Measurements from ENCODE around the gene MSI2. TPM values are rescaled to one million over a fixed set of nuclear protein-coding genes. Genes with fewer than 3 reads are reported as not detected.

MSI2 gene
- total RNA-seq, 1 donor from 2014 or later: 144 TPM

DNA sequence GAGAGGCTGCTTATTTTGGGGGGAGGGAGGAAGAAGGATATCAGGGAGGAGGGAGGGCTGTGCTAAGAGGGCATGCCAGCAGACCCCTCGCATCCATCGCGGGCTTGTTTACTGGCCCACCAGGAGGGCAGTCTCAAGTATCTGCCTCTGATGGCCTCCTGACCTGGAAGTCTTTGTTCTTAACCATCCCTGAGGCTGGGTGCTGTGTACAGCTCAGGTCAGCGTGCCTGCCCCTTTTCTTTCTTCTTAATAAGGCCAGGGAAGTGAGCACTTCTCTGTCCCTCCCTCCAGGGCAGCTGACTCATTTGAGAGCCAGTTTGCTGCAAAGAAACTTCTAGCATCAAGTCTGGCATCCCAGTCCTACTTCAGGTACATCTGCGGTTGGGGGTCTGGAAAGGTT, 331.8 kb downstream of the MSI2 start:
- H3K4me1 Mint-ChIP-seq: peaks cover 21% of the 10 kb centered on the region
- H3K36me3 Mint-ChIP-seq: peaks cover 1% of the 10 kb centered on the region
- H3K27me3 Mint-ChIP-seq (ENCODE audit: low read depth): no peaks in the 10 kb centered on the region
- H3K9me3 Mint-ChIP-seq: no peaks in the 10 kb centered on the region
- no peak overlapping the region for H3K27ac Mint-ChIP-seq
- DNase-seq (ENCODE audit: low spot score in 2 of 2, unreplicated experiment in 2 of 2): no peak
- H3K4me3 Mint-ChIP-seq: no peak overlapping the region
- TF ChIP-seq, protein P1, sequence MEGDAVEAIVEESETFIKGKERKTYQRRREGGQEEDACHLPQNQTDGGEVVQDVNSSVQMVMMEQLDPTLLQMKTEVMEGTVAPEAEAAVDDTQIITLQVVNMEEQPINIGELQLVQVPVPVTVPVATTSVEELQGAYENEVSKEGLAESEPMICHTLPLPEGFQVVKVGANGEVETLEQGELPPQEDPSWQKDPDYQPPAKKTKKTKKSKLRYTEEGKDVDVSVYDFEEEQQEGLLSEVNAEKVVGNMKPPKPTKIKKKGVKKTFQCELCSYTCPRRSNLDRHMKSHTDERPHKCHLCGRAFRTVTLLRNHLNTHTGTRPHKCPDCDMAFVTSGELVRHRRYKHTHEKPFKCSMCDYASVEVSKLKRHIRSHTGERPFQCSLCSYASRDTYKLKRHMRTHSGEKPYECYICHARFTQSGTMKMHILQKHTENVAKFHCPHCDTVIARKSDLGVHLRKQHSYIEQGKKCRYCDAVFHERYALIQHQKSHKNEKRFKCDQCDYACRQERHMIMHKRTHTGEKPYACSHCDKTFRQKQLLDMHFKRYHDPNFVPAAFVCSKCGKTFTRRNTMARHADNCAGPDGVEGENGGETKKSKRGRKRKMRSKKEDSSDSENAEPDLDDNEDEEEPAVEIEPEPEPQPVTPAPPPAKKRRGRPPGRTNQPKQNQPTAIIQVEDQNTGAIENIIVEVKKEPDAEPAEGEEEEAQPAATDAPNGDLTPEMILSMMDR (IDR thresholded peaks at IDR 0.05; ENCODE audit: unreplicated experiment): no peak

DNA sequence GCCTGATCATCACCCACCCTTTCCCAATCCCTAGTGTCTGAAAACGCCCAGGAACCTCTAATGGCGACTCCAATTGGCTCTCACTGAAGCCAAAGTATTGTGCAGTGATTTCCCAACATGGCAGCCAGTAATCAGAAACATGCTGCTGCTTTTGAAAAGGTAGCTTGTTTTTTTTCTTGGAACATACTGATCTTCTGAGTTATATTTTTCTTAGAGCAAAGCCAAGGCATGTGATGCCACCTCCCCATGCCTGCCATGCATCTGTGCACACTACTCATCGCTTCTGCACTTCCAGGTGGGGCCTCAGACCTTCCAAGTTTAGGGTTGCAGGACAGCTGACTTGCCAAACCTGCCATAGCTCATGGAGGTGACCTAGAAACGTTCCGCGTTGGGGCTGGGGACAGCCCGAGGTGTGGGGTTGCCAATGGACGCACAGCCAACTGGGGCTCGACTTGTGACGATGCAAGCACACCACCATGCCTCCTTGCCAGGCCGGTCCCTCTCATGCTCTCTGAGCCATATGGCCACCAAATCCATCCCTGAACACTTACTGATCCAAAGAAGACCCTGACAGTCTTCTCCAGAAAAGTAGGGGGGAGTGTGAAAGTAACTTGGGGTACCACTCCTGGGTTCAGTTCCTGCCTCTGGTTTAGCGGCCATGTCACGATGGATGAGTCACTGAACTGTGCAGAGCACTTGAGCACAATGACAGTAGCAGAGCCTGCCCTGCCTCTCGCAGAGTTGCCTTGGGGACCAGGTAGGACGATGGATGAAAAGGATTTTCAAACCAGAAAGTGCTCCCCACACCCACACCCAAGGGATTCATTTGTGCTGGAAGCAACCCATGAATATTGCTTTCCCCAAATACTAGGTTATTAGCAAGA, 333.1 kb downstream of the MSI2 start:
- Mint-ChIP-seq H3K9me3 (no peaks in the 10 kb centered on the region), H3K4me1 (peaks cover 17% of the 10 kb centered on the region), H3K36me3 (peaks cover 5% of the 10 kb centered on the region), H3K27me3 (ENCODE audit: low read depth) (no peaks in the 10 kb centered on the region), H3K27ac (no peak overlapping the region), H3K4me3 (no peak overlapping the region)
- DNase-seq (ENCODE audit: low spot score in 2 of 2, unreplicated experiment in 2 of 2): no peak
- TF ChIP-seq, protein P1 (IDR thresholded peaks at IDR 0.05; ENCODE audit: unreplicated experiment): no peak

DNA sequence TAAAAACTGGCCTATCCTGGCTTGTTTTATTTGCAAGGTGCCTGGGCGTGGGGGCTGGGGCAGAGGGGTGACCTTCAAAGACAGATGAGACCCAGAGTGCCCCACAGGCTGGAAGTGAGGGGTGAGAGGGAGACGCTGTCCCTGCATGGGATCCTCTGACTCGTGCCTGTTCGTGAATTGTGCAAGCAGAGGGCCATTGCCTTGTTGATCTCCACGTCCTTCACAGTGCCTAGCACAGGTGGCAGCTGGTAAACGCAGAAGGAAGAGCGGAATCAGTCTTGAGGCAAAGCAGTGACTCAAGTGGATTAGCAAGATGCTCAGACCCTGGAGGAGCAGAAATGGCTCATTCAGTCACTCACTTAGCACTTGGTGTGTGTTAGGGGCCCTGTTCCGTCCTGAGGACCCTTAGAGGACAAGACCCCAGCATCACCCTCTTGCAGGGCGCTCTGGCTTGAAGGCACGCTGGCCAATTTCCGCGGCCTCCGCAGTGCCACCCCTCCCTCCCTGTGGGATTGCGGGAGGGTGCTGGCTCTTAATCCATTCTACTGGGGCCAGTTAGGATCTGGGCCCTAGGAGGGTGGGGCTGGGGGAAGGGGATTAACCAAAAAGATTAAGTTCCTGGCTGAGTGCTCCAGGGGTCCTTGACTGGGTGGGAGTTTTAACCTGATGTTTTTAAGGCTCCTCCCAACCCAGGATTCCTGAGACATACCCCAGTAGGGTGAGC, 337.6 kb downstream of the MSI2 start:
- DNase-seq (ENCODE audit: low spot score in 2 of 2, unreplicated experiment in 2 of 2): no peak
- Mint-ChIP-seq H3K9me3 (peaks cover 8% of the 10 kb centered on the region), H3K36me3 (peaks cover 10% of the 10 kb centered on the region), H3K4me1 (peaks cover 11% of the 10 kb centered on the region), H3K27ac (no peak overlapping the region), H3K4me3 (no peak overlapping the region), H3K27me3 (ENCODE audit: low read depth) (no peaks in the 10 kb centered on the region)
- TF ChIP-seq, protein P1 (IDR thresholded peaks at IDR 0.05; ENCODE audit: unreplicated experiment): no peak

DNA sequence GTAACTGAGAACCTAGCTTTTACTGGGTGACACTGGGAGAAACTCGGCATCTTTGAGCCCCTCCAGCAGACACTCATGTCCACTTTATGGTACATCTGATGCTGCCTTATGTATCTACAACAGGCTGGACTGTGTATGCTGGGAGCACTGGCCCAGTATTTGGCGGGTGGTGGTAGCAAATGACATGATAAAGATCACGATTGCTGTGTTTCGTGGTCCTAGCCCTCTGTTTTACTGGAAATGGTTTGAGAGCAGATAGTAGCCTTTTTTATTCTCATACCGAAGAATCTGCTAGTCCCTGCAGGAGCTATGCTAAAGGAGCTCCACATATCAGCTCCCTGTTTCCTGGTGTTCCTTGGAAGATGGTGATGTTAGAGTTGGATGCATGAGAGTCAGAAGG, 338.4 kb downstream of the MSI2 start:
- DNase-seq (ENCODE audit: low spot score in 2 of 2, unreplicated experiment in 2 of 2): no peak
- Mint-ChIP-seq H3K9me3 (peaks cover 8% of the 10 kb centered on the region), H3K36me3 (peaks cover 10% of the 10 kb centered on the region), H3K4me3 (no peak overlapping the region), H3K27ac (no peak overlapping the region), H3K27me3 (ENCODE audit: low read depth) (no peaks in the 10 kb centered on the region), H3K4me1 (peaks cover 11% of the 10 kb centered on the region)
- TF ChIP-seq, protein P1 (IDR thresholded peaks at IDR 0.05; ENCODE audit: unreplicated experiment): no peak

DNA sequence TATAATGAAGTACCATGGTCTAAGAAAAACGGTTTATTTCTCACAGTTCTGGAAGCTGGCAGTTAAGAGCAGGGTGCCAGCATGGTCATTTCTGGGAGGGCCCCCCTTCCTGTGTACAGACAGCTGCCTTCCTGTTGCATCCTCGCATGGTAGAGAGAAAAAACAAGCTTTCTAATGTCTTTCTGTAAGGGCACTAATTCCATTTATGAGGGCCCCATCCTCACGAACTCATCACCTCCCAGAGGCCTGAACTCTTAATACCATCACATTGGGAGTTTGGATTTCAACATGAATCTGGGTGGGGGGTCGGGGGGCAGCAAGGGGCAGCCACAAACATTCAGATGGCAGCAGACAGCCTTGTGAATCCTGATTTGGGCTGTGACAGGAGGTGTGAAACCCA, 339.1 kb downstream of the MSI2 start:
- Mint-ChIP-seq H3K27me3 (ENCODE audit: low read depth) (no peaks in the 10 kb centered on the region), H3K4me1 (peaks cover 11% of the 10 kb centered on the region), H3K4me3 (no peak overlapping the region), H3K27ac (no peak overlapping the region), H3K36me3 (peaks cover 9% of the 10 kb centered on the region), H3K9me3 (peaks cover 8% of the 10 kb centered on the region)
- DNase-seq (ENCODE audit: low spot score in 2 of 2, unreplicated experiment in 2 of 2): no peak
- TF ChIP-seq, protein P1 (IDR thresholded peaks at IDR 0.05; ENCODE audit: unreplicated experiment): no peak

All from mesothelial cell of epicardium (in vitro differentiated cells).